Right atrium auricular region (tissue), 2 donors: Measurements from ENCODE around the gene CRYAB. TPM values are rescaled to one million over a fixed set of nuclear protein-coding genes. Genes with fewer than 3 reads are reported as not detected.

Experiments used
- DNase-seq: peaks from one replicate; pipeline ENCODE4 v3.0.0-alpha.2; 2019; ENCODE audit warnings: low spot score
- H3K27ac ChIP-seq, 2 donors: fragments of 200-600 bp; sonication (generic); 1 replicate in 1 of 2; 2 replicates in 1 of 2; pipeline ENCODE4 v1.5.1; 2016 to 2019
- H3K27me3 ChIP-seq, 2 donors: fragments of 200-600 bp; sonication (generic); one replicate each; pipeline versions ENCODE4 v1.5.1 to v1.6.0; 2017 to 2019
- H3K36me3 ChIP-seq: fragments of 200-600 bp; sonication (generic); one replicate; pipeline ENCODE4 v1.5.1; 2016
- H3K4me1 ChIP-seq, 2 donors: fragments of 200-600 bp; sonication (generic); one replicate each; pipeline versions ENCODE4 v1.5.1 to v1.6.0; 2017 to 2019
- H3K4me3 ChIP-seq, 2 donors: fragments of 200-600 bp; sonication (generic); 1 replicate in 1 of 2; 2 replicates in 1 of 2; pipeline ENCODE4 v1.5.1; 2017 to 2019; ENCODE audit warnings: mild to moderate bottlenecking in 1 of 2, moderate library complexity in 1 of 2
- H3K9me3 ChIP-seq, 2 donors: fragments of 200-600 bp; sonication (generic); one replicate each; pipeline ENCODE4 v1.5.1; 2019
- total RNA-seq, 2 donors: library from RNA; depleted of rRNA; stranded (reverse); fragments of >200 nt; gene quantifications; one replicate each; pipeline ENCODE4 v1.1.0, GENCODE V29; 2016
- TF ChIP-seq, protein P1 (sequence below), 2 donors: fragments of 200-600 bp; sonication (generic); IDR thresholded peaks; one replicate each; pipeline ENCODE4 v1.5.1; 2019; ENCODE audit warnings: antibody characterized with exemption in 2 of 2

Gene CRYAB, protein sequence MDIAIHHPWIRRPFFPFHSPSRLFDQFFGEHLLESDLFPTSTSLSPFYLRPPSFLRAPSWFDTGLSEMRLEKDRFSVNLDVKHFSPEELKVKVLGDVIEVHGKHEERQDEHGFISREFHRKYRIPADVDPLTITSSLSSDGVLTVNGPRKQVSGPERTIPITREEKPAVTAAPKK
- total RNA-seq = 1,000 to 10,000 TPM; 2,961 to 3,608 TPM

DNA sequence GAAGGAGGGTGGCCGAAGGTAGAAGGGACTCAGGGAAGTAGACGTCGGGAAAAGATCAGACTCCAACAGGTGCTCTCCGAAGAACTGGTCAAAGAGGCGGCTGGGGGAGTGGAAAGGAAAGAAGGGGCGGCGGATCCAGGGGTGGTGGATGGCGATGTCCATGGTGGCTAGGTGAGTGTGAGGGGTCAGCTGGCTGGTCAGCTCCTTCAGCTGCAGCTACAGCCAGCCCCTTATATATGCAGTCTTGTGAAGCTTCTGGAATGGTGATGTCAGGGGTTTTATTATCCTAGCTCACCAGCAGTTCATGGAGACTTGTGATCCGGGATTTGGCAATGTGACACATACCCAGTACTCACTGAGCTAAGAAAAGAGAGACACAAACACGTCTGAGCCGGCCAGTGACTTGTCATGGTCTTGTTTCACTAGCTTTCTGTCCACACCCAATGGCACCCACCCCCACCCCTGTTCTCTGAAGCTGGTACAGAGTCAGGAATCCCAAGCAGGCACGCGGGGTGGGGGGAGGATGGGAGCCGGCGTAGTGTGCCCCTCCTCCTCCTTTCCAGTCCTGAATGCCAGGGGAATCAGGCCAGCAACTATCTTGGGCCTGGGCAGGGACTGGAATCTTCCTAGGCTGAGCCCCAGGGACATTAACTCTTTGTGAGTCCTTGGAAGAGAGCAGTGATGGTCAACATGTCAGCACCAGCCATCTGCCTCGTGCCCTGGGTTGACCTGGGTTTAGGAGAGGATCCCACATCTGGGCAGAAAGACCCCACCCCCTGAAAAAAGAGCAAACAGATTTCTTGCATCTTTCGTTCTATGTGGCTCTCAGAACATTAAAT, at the start of gene CRYAB:
CRYAB (minus strand) TSS at position 208 of the 839 bp plus-strand sequence; CDS start at position 162, 46 bp downstream.
- H3K36me3 ChIP-seq = peaks cover 35% of the 10 kb centered on the region
- H3K27me3 ChIP-seq = no peaks in the 10 kb centered on the region
- peaks cover 0 to 8% of the 10 kb centered on the region in 2 donors for H3K4me1 ChIP-seq
- peak within 1 kb of the TSS; percentile 66 to 75 for H3K4me3 ChIP-seq
- peak; percentile 98 for DNase-seq
- TF ChIP-seq, protein P1, sequence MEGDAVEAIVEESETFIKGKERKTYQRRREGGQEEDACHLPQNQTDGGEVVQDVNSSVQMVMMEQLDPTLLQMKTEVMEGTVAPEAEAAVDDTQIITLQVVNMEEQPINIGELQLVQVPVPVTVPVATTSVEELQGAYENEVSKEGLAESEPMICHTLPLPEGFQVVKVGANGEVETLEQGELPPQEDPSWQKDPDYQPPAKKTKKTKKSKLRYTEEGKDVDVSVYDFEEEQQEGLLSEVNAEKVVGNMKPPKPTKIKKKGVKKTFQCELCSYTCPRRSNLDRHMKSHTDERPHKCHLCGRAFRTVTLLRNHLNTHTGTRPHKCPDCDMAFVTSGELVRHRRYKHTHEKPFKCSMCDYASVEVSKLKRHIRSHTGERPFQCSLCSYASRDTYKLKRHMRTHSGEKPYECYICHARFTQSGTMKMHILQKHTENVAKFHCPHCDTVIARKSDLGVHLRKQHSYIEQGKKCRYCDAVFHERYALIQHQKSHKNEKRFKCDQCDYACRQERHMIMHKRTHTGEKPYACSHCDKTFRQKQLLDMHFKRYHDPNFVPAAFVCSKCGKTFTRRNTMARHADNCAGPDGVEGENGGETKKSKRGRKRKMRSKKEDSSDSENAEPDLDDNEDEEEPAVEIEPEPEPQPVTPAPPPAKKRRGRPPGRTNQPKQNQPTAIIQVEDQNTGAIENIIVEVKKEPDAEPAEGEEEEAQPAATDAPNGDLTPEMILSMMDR (IDR thresholded peaks at IDR 0.05) = no peak
- no peaks in the 10 kb centered on the region for H3K9me3 ChIP-seq
- H3K27ac ChIP-seq = peak within 1 kb of the TSS; percentile 98 to 100

DNA sequence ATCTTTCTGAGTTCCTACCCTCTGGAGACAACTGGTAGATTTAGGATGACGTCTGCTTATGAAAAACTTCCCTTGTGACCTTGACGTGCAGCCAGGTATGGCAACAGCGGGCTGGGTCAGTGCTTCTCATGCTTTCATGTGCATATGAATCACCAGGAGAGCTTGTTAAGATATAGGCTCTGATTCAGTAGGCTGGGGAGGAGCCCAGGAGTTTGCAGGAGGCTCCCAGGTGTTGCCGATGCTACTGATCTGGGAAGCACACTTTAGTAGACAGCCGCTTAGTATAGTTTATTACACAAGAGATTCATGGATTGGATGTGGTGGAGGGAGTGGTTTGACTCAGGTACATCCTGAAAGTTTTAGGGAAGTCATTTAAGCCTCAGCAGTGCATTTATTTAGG, 49.3 kb upstream of the CRYAB start:
- TF ChIP-seq, protein P1 (IDR thresholded peaks at IDR 0.05) = no peak
- Histone ChIP-seq H3K27me3 (no peaks in the 10 kb centered on the region), H3K36me3 (no peaks in the 10 kb centered on the region), H3K9me3 (no peaks in the 10 kb centered on the region), H3K27ac (no peak overlapping the region), H3K4me1 (peaks cover 0 to 7% of the 10 kb centered on the region in 2 donors), H3K4me3 (no peak overlapping the region)
- DNase-seq = no peak

DNA sequence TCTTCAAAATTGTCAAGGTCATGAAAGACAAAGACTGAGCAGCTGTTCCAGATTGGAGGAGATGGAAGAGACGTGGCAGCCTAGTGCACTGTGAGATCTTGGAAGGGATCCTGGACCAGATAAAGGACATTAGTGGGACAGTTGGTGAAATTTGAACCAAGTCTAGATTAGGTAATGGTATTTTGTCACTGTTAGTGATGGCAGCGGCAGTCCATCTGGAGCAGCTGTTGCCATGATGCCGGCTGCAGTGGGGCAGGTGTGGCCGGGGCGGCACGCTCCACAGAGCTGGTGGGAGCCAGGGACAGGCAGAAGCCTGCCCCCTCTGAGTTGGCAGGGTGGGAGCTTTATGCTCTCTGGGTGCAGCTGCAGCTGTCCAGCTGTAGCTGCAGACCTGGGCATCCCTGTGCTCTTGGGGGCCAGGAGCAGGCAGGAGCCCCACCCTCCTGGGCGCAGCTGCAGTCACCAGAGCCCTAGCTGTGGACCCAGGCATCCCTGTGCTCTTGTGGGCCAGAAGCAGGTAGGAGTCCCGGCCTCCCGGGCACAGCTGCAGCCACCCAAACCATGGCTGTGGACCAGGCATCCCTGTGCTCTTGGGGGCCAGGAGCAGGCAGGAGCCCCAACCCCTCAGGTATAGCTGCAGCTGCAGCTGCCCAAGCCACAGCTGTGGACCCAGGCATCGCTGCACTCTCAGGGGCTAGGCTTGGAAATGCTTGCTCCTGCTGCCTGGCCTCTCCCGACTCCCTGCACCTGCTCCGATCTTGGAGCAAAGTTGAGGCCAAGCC, 46.3 kb upstream of the CRYAB start:
- Histone ChIP-seq H3K4me3 (no peak overlapping the region), H3K27ac (peak overlapping the region; percentile 42 to 57)
- TF ChIP-seq, protein P1 (IDR thresholded peaks at IDR 0.05) = no peak

DNA sequence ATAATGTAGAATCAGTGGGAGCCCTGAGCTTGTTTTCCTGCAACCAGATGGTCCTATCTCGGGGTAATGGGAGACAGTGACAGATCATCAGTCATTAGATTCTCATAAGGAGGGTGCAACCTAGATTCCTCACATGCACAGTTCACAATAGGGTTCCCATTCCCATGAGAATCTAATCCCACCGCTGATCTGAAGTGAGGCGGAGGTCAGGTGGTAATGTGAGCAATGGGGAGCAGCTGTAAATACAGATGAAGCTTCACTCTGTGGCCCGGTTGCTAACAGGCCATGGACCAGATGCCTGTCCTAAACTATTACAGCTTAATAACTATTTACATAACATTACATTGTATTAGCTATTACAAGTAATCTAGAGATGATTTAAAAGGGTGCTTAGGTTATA, 42.6 kb upstream of the CRYAB start:
- no peaks in the 10 kb centered on the region for H3K27me3 ChIP-seq
- H3K4me1 ChIP-seq = peaks cover 0 to 7% of the 10 kb centered on the region in 2 donors
- no peaks in the 10 kb centered on the region for H3K36me3 ChIP-seq
- no peak overlapping the region for H3K27ac ChIP-seq
- no peaks in the 10 kb centered on the region for H3K9me3 ChIP-seq
- DNase-seq = peak; percentile 48
- no peak overlapping the region for H3K4me3 ChIP-seq
- TF ChIP-seq, protein P1 (IDR thresholded peaks at IDR 0.05) = no peak

More for the DNA sequence above, 46.3 kb upstream of the CRYAB start:
- peaks cover 0 to 7% of the 10 kb centered on the region in 2 donors for H3K4me1 ChIP-seq
- DNase-seq = no peak
- H3K27me3 ChIP-seq = no peaks in the 10 kb centered on the region
- no peaks in the 10 kb centered on the region for H3K36me3 ChIP-seq
- no peaks in the 10 kb centered on the region for H3K9me3 ChIP-seq

DNA sequence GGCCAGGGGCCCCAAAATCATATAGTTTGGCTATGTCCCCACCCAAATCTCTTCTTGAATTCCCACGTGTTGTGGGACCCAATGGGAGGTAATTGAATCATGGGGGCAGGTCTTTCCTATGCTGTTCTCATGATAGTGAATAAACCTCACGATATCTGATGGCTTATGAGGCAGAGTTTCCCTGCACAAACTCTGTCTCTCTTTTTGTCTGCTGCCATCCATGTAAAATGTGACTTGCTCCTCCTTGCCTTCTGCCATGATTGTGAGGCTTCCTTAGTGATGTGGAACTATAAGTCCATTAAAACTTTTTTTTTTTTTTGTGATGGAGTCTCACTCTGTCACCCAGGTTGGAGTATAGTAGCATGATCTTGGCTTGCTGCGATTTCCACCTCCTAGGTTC, 40.0 kb upstream of the CRYAB start:
- no peak overlapping the region for H3K4me3 ChIP-seq
- TF ChIP-seq, protein P1 (IDR thresholded peaks at IDR 0.05) = no peak
- no peaks in the 10 kb centered on the region for H3K9me3 ChIP-seq
- no peak for DNase-seq
- H3K27ac ChIP-seq = no peak overlapping the region
- peaks cover 0 to 8% of the 10 kb centered on the region in 2 donors for H3K4me1 ChIP-seq
- H3K27me3 ChIP-seq = no peaks in the 10 kb centered on the region
- H3K36me3 ChIP-seq = no peaks in the 10 kb centered on the region
